WERI-Rb-1 (cell line): ENCODE results near the gene ZBTB33.
A peak's percentile ranks its signal among the peaks of the same experiment; 100 is the strongest.

Experiments used
- DNase-seq: peaks from one replicate; pipeline ENCODE4 v3.0.0-alpha.2; 2020
- H3K27ac ChIP-seq: fragments of 250-450 bp; sonication (Bioruptor Pico); 2 replicates; pipeline ENCODE4 v1.5.1; 2020; ENCODE audit warnings: mild to moderate bottlenecking, moderate library complexity
- H3K27me3 ChIP-seq: fragments of 250-450 bp; sonication (Bioruptor Pico); 2 replicates; pipeline ENCODE4 v1.5.1; 2021; ENCODE audit warnings: mild to moderate bottlenecking, low read depth, moderate library complexity; ENCODE audit not compliant: insufficient read depth, severe bottlenecking
- H3K36me3 ChIP-seq: fragments of 250-450 bp; sonication (Bioruptor Pico); 2 replicates; pipeline ENCODE4 v1.5.1; 2020; ENCODE audit warnings: mild to moderate bottlenecking, moderate library complexity
- H3K4me3 ChIP-seq: 2 replicates; pipeline ENCODE4 v1.5.1; 2011; ENCODE audit warnings: low read depth, mild to moderate bottlenecking, control low read depth, low read length
- H3K9me3 ChIP-seq: fragments of 250-450 bp; sonication (Bioruptor Pico); 2 replicates; pipeline ENCODE4 v1.5.1; 2021; ENCODE audit warnings: mild to moderate bottlenecking, moderate library complexity; ENCODE audit not compliant: severe bottlenecking
- CTCF ChIP-seq: IDR thresholded peaks from 2 replicates; pipeline ENCODE4 v1.5.1; 2011; ENCODE audit warnings: low read depth, mild to moderate bottlenecking, control low read depth, inconsistent platforms, low read length

ZBTB33 gene

GRCh38 chrX:120213438-120214265, 37.0 kb upstream of the ZBTB33 start:
- peak; percentile 66 for DNase-seq
- peaks cover 2% of the 10 kb centered on the region for H3K27me3 ChIP-seq
- H3K27ac ChIP-seq = no peak overlapping the region
- peak; percentile 80 for TF ChIP-seq CTCF
- no peaks in the 10 kb centered on the region for H3K36me3 ChIP-seq
- no peak overlapping the region for H3K4me3 ChIP-seq
- H3K9me3 ChIP-seq = no peaks in the 10 kb centered on the region

- Histone ChIP-seq H3K27ac (no peak overlapping the region), H3K36me3 (no peaks in the 10 kb centered on the region), H3K9me3 (no peaks in the 10 kb centered on the region), H3K27me3 (no peaks in the 10 kb centered on the region), H3K4me3 (no peak overlapping the region)
- TF ChIP-seq CTCF = no peak
- no peak for DNase-seq
These were observed 27.2 kb upstream of the ZBTB33 start for GRCh38 chrX:120223374-120223773.

- no peak for DNase-seq
- Histone ChIP-seq H3K27me3 (no peaks in the 10 kb centered on the region), H3K4me3 (no peak overlapping the region), H3K9me3 (no peaks in the 10 kb centered on the region), H3K27ac (no peak overlapping the region), H3K36me3 (no peaks in the 10 kb centered on the region)
- no peak for TF ChIP-seq CTCF
These were observed 26.2 kb upstream of the ZBTB33 start for GRCh38 chrX:120224388-120224787.

- Histone ChIP-seq H3K27me3 (no peaks in the 10 kb centered on the region), H3K36me3 (no peaks in the 10 kb centered on the region), H3K9me3 (no peaks in the 10 kb centered on the region), H3K4me3 (no peak overlapping the region), H3K27ac (no peak overlapping the region)
- DNase-seq = no peak
- no peak for TF ChIP-seq CTCF
These were observed 22.3 kb upstream of the ZBTB33 start for GRCh38 chrX:120228187-120228908.

GRCh38 chrX:120235284-120235683, 15.3 kb upstream of the ZBTB33 start:
- Histone ChIP-seq H3K4me3 (no peak overlapping the region), H3K27ac (no peak overlapping the region), H3K36me3 (no peaks in the 10 kb centered on the region), H3K9me3 (no peaks in the 10 kb centered on the region), H3K27me3 (no peaks in the 10 kb centered on the region)
- TF ChIP-seq CTCF = no peak
- DNase-seq = no peak
